ENCODE results near the gene ERBB4. TPM values are rescaled to one million over a fixed set of nuclear protein-coding genes. Genes with fewer than 3 reads are reported as not detected.

Gene ERBB4
- total and polyA plus RNA-seq, 2 of the 8 experiments (the other 6 are each of a cell fraction or from before 2014, with no cell fraction given): 0.34 to 1.3 TPM

DNA sequence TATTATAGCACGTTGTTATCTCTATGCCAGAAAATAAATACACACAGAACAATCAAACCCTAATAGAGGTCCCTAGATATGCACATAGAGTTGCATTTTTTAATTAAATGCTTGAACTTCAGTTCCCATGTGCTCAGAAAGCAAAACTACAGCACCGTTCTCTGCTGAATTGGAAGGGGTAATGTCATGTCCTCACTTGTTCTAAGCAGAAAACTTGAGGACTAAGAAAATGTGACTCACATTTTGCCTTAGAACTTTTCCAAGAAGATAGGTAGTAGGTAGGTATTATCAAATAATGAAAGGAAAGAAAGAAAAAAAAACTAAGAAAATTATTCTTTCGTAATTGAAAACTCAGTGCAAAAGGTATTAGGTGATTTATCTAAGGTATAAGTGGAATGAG lies 607.3 kb downstream of the ERBB4 start (continued):
- TF ChIP-seq SUZ12 (IDR thresholded peaks at IDR 0.05; ENCODE audit: low read length) (no peak), POLR2A (IDR thresholded peaks at IDR 0.05; ENCODE audit: control extremely low read depth in 1 of 2, low read depth in 2 of 2, low read length in 2 of 2) (no peak), PHF8 (conservative IDR thresholded peaks at IDR 0.05; ENCODE audit: low read depth, low read length) (no peak)
